PFSK-1 (cell line): ENCODE results near the gene SHOX.

Experiments
- FOXP2 ChIP-seq: optimal IDR thresholded peaks from 2 replicates; pipeline ENCODE3; 2011; ENCODE audit warnings: borderline replicate concordance, control low read depth, inconsistent platforms; ENCODE audit not compliant: insufficient read depth; ENCODE audit errors: extremely low read length, extremely low read depth
- POLR2AphosphoS5 ChIP-seq: IDR thresholded peaks from 2 replicates; pipeline ENCODE4 v1.6.1; 2012; ENCODE audit warnings: low read depth, mild to moderate bottlenecking, control low read depth, low read length, moderate library complexity
- SIN3A ChIP-seq: IDR thresholded peaks from 2 replicates; pipeline ENCODE4 v1.6.1; 2012; ENCODE audit warnings: mild to moderate bottlenecking, low read length, moderate library complexity, borderline replicate concordance; ENCODE audit not compliant: insufficient read depth
- TAF1 ChIP-seq: IDR thresholded peaks from 2 replicates; pipeline ENCODE4 v1.6.1; 2012; ENCODE audit warnings: low read length, control low read depth, borderline replicate concordance; ENCODE audit not compliant: insufficient read depth
- TF ChIP-seq, protein P1 (sequence below), 2 experiments: IDR thresholded peaks; 2 replicates each; pipeline versions ENCODE4 v1.6.1 to v1.8.0; 2011 to 2012; ENCODE audit warnings: low read depth in 2 of 2, low read length in 2 of 2, control low read depth in 1 of 2, inconsistent platforms in 1 of 2, mild to moderate bottlenecking in 1 of 2, moderate library complexity in 1 of 2; ENCODE audit not compliant: insufficient read depth in 1 of 2

DNA sequence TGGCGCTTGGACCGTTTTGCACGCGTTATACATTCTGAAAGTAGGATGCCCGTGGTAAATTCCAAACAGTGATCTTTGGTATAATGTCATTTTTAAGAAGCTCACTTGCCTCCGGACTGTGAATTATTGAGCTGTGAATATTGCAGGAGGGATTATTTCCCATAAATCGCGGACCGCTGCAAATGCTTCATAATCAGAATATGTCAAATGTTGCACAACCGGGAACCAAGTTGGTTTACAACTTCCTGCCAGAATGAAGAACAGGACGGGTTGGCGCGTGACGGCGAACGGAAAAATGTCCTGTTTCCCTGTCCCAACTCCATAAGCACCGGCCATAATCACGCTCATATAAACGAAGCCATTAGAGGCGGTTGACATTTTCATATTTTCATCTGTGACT lies 67.6 kb downstream of the SHOX start:
- TF ChIP-seq, protein P1, sequence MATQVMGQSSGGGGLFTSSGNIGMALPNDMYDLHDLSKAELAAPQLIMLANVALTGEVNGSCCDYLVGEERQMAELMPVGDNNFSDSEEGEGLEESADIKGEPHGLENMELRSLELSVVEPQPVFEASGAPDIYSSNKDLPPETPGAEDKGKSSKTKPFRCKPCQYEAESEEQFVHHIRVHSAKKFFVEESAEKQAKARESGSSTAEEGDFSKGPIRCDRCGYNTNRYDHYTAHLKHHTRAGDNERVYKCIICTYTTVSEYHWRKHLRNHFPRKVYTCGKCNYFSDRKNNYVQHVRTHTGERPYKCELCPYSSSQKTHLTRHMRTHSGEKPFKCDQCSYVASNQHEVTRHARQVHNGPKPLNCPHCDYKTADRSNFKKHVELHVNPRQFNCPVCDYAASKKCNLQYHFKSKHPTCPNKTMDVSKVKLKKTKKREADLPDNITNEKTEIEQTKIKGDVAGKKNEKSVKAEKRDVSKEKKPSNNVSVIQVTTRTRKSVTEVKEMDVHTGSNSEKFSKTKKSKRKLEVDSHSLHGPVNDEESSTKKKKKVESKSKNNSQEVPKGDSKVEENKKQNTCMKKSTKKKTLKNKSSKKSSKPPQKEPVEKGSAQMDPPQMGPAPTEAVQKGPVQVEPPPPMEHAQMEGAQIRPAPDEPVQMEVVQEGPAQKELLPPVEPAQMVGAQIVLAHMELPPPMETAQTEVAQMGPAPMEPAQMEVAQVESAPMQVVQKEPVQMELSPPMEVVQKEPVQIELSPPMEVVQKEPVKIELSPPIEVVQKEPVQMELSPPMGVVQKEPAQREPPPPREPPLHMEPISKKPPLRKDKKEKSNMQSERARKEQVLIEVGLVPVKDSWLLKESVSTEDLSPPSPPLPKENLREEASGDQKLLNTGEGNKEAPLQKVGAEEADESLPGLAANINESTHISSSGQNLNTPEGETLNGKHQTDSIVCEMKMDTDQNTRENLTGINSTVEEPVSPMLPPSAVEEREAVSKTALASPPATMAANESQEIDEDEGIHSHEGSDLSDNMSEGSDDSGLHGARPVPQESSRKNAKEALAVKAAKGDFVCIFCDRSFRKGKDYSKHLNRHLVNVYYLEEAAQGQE (IDR thresholded peaks at IDR 0.05; ENCODE audit: insufficient read depth in 1 of 2, low read depth in 2 of 2, low read length in 2 of 2): no peak
- TF ChIP-seq TAF1: no peak
- TF ChIP-seq POLR2AphosphoS5: no peak
- TF ChIP-seq SIN3A: no peak
- no peak for TF ChIP-seq FOXP2
